Stimulated activated CD8-positive, alpha-beta memory T cell treated with anti-CD3 and anti-CD28 coated beads, Interleukin-2, amount 100 ng/mL, for 48 hours (primary cell): ENCODE measurements around the gene NFIA.

Source experiments
- DNase-seq, 2 donors: peaks; one replicate each; pipeline ENCODE4 v3.0.0-alpha.2; 2020; ENCODE audit warnings: low read depth in 2 of 2

NFIA gene

DNA sequence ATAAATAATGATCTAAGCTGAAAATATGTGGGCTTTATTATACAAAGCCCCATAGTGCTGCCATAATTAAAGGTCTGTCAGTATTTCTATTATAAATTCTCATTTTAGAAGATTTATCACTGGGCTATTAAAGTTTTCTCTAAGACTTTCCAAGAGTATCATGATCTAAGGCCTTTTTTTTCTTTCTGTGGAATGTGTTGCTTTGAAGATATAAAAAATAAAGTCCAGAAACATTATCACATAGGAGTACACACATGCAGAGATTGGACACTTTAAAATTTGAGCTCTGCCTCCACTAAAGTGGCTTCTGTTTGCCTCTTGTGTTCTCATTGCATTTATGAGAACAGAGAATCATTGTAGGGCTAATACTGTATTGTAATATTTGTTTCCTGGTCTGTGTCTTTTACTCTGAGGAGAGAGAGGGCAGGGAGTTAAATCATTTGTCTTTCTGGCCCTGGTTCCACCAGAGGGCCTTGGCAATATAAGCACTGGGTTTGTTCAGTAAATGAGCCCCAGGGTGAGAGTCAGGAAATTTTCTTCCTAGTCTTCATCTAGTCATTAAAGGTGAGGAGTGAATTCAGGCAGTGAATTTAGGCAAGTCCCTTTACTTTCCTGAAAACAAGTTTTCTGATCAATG, 70.2 kb downstream of the NFIA start:
- no peak for DNase-seq

DNA sequence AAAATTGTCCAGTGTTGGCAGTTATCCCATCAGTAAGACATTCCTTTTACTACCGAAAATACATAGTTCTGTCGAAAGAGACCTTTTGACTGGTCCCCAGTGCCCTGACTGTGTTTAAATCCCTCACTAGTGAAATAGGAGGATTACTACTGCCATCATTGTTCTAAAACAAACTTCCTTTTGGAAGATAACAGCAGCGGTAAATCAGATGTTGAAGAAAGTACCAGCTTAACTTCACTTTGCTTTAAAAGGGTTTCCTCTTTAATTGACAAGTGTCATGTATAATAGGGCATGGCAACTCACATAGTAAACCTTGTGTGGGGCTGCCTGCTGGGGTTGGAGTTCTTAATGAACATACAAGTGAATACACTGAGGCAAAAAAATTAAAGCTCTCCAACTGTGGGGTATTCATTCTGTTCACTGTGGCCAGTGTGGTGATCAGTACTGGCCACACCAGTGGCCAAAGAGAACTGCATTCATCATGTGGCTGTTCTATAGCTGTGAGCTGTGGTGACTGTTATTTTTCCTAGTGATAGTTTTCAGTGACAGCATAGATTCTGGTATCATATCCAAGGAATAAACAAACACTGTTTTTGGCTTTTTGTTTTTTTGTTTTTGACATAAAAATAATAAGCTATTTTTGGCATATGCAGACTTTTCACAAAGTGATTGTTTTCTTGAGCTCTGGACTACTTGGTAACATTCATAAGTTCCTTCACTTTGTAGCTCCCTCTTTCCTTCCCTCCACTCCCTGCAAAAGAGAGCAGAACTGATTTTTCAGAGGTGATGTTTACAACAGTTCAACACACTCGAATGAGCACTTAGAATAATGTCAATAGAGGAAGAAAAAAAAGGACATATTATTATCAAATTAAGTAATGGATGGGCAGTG, 74.5 kb downstream of the NFIA start:
- DNase-seq, result no peak

DNA sequence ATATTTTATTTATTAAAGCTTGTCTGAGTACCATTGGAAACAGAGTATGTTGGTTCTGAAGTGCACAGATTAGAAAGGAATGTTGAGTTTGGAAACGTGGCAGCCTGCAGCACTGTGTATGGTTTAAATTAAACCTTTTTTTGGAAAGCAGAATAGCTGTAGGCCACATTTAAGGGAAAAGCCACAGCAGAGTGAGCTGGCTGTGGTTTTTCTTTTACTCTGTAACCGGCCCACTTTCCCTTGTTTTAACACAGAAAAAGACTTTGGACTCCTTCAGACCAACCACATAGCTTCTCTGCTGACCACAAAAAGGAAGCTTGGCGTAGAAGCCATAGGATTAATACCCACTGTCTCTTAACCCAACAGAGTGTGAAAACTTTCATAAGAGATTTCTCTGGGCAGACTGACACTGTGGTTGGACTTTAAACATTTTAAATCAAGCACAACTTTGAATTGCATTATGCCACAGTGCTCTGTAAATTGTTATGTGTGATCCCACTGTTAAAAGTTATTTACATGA, 75.2 kb downstream of the NFIA start:
- DNase-seq, result no peak

DNA sequence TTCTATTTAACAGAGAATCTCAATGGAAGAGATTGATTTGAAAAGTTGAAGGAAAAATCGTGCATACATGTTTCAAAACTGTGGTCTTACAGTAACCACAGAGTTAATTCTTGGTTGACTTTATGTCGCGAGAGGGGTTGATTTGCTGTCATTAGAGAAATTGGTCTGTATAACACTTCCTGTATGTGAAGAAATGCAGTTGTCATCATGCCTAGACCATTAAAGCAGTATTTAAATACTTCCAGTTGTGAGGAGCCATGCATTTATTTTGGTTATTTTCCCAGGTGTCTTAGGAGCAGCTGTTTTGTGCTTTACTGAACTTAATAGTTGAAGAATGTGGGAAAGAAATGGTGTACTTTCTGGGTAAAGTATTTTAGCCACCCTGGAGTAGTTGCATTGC, 76.2 kb downstream of the NFIA start:
- DNase-seq, result no peak

DNA sequence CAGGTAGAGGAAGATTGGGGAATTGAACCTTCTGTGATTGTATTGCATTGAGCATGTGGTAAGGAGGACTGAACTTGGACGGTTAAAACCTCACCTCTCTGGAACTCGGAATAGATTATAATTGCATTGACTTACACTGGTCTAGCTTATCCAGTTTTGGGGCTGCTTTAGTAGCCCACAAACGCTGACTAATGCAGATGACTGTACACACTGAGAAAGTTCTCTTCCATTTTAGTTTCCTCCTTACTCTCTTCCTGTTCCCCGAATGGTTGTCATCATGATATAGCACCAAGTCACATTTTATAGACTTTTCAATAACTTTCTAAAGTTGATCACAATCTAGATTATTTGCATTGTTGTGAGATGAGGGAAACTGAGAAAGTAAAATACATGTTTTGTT, 78.2 kb downstream of the NFIA start:
- DNase-seq, result no peak

- no peak for DNase-seq
These were observed 80.3 kb downstream of the NFIA start for GRCh38 chr1:61162520-61163258.

- DNase-seq, result no peak
These were observed 81.0 kb downstream of the NFIA start for GRCh38 chr1:61163355-61163754.

- DNase-seq, result no peak
These were observed 83.0 kb downstream of the NFIA start for GRCh38 chr1:61165402-61165801.

GRCh38 chr1:61167309-61167708, 84.9 kb downstream of the NFIA start:
- DNase-seq, result no peak

- no peak for DNase-seq
These were observed 86.7 kb downstream of the NFIA start for GRCh38 chr1:61169045-61169444.

GRCh38 chr1:61169634-61170033, 87.3 kb downstream of the NFIA start:
- DNase-seq, result no peak

GRCh38 chr1:61170328-61171238, 88.2 kb downstream of the NFIA start:
- no peak for DNase-seq

GRCh38 chr1:61171346-61171745, 89.0 kb downstream of the NFIA start:
- DNase-seq, result no peak

DNA sequence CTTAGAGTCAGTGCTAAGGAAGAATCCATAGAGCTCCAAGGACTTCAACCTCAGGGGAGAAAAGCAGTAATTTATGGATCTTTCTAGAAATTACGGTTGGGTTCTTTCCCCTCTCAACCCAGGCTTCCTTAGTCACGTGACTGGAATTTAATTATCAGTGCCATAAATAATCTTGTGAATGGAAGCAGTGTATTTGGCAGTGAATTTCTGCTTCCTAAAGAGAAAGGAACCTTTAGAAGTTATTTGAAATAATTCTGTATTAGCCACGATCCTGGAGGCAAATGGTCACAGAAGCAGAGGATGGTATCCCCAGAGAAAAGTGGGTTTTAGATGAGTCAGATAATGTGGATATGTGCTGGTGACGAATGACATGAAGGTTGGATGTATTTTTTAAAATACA, 89.6 kb downstream of the NFIA start:
- DNase-seq, result no peak

GRCh38 chr1:61173118-61173517, 90.8 kb downstream of the NFIA start:
- no peak for DNase-seq

GRCh38 chr1:61174060-61174795, 91.9 kb downstream of the NFIA start:
- DNase-seq, result no peak

- no peak for DNase-seq
These were observed 93.6 kb downstream of the NFIA start for GRCh38 chr1:61175976-61176375.

DNA sequence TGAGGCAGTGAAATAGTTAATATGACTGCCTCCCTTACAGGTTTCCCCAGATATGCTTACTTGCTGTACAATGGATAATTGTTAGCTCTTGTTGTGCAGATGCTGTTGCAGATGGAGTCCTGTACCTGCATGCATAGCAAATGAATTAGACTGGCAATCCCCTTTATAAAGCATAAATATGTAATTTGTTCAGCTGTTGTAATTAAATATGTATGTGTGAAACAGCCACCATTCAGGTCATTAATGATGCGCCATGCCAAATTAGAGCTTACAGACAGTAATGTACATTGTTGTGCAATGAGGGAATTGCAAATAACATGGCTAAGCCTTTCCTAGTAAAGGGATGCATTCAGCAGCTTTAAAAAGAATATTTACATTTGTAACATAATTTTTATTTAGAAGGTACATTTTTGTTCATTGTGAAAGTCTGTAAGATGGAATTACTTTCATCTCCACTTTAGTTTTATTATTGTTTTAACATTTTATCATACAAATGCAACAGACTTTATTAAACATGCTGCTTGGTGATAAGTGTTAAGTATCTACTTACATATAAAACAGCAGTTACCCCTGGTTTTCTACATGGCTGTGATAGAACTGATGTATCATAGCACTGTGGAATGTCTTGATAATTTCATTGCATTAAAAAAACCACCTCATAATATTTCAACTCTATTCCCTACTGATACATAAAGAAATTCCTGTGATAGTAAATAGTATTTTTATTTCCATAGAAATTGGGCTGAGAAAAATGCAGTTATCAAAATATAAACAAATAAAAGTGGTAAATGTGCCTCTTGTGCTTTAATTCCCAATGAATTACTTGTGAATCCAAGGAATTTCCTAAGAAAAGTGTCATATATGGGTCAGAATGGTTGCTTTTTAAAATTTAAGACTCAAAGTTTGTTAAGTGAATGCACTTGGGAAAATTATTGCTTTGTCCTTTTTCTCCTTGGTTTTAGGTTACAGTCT, 99.0 kb downstream of the NFIA start:
- no peak for DNase-seq

- no peak for DNase-seq
These were observed 99.7 kb downstream of the NFIA start for GRCh38 chr1:61182049-61182448.
